ENCODE results near the gene EEF1A2.

Gene EEF1A2

GRCh38 chr20:63497138-63497945 is 1.5 kb downstream of the EEF1A2 start:
- DNase-seq (ENCODE audit: insufficient read length, low spot score) (no peak), FAIRE-seq (no peak)
- no peak for TF ChIP-seq POLR2AphosphoS5 (IDR thresholded peaks at IDR 0.05; ENCODE audit: low read depth, low read length)
- TF ChIP-seq POLR2A (IDR thresholded peaks at IDR 0.05; ENCODE audit: low read depth, low read length) = no peak
- no peak for TF ChIP-seq SPI1 (IDR thresholded peaks at IDR 0.05; ENCODE audit: low read depth, low read length)
- no peak for TF ChIP-seq POU2F2 (IDR thresholded peaks at IDR 0.05; ENCODE audit: low read depth, low read length)
- no peak for TF ChIP-seq TAF1 (IDR thresholded peaks at IDR 0.05; ENCODE audit: low read depth, low read length)

- no peak for DNase-seq (ENCODE audit: insufficient read length, low spot score)
- FAIRE-seq = no peak
- no peak for TF ChIP-seq POLR2AphosphoS5 (IDR thresholded peaks at IDR 0.05; ENCODE audit: low read depth, low read length)
Measured at GRCh38 chr20:63496596-63497120, 2.2 kb downstream of the EEF1A2 start.

DNA sequence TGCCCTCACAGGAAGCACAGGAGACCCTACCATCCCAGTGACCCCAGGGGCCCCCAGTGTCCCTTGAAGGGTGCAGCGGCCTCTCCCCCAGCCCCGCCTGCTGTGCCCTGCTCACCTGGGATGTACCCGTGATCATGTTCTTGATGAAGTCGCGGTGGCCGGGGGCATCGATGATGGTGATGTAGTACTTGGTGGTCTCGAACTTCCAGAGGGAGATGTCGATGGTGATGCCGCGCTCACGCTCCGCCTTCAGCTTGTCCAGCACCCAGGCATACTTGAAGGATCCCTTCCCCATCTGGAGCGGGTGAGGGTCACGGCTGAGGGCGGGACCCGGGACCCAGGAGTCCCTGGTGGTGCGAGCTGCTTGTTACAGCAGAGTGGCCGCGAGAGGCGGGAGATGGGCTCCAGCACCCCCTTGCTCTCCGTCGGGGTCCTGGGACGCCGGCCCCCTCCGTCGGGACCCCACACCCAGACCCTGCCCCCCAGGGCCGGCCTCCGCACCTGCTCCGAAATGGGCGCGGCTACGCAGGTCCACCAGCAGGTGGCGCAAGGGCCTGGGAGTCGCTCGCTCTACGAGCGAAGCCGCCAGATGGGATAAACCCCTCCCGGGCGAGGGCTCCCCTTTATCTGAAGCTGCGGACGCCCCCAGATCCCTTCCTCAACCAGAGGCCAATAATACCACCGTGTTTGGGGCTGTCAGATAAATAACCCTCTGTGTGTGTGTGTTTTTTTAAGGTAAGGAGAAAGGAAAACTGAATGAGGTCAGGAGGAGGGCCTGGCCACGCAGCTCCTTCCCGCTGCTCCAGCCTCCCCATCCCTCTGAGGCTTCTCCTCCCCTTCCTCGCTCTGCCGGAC is 2.9 kb downstream of the EEF1A2 start:
- TF ChIP-seq PAX5 (IDR thresholded peaks at IDR 0.05; ENCODE audit: insufficient read depth, low read length, severe bottlenecking) (no peak), TAF1 (IDR thresholded peaks at IDR 0.05; ENCODE audit: low read depth, low read length) (no peak), SPI1 (IDR thresholded peaks at IDR 0.05; ENCODE audit: low read depth, low read length) (no peak), POLR2AphosphoS5 (IDR thresholded peaks at IDR 0.05; ENCODE audit: low read depth, low read length) (no peak), POU2F2 (IDR thresholded peaks at IDR 0.05; ENCODE audit: low read depth, low read length) (no peak), POLR2A (IDR thresholded peaks at IDR 0.05; ENCODE audit: low read depth, low read length) (no peak)
- FAIRE-seq (peak; percentile 84), DNase-seq (ENCODE audit: insufficient read length, low spot score) (peak; percentile 95)

GRCh38 chr20:63495167-63495720 is 3.6 kb downstream of the EEF1A2 start:
- DNase-seq (ENCODE audit: insufficient read length, low spot score) (no peak), FAIRE-seq (no peak)
- TF ChIP-seq PAX5 (IDR thresholded peaks at IDR 0.05; ENCODE audit: insufficient read depth, low read length, severe bottlenecking) (no peak), POU2F2 (IDR thresholded peaks at IDR 0.05; ENCODE audit: low read depth, low read length) (no peak), SPI1 (IDR thresholded peaks at IDR 0.05; ENCODE audit: low read depth, low read length) (no peak), TAF1 (IDR thresholded peaks at IDR 0.05; ENCODE audit: low read depth, low read length) (no peak), POLR2AphosphoS5 (IDR thresholded peaks at IDR 0.05; ENCODE audit: low read depth, low read length) (no peak), POLR2A (IDR thresholded peaks at IDR 0.05; ENCODE audit: low read depth, low read length) (no peak)

DNA sequence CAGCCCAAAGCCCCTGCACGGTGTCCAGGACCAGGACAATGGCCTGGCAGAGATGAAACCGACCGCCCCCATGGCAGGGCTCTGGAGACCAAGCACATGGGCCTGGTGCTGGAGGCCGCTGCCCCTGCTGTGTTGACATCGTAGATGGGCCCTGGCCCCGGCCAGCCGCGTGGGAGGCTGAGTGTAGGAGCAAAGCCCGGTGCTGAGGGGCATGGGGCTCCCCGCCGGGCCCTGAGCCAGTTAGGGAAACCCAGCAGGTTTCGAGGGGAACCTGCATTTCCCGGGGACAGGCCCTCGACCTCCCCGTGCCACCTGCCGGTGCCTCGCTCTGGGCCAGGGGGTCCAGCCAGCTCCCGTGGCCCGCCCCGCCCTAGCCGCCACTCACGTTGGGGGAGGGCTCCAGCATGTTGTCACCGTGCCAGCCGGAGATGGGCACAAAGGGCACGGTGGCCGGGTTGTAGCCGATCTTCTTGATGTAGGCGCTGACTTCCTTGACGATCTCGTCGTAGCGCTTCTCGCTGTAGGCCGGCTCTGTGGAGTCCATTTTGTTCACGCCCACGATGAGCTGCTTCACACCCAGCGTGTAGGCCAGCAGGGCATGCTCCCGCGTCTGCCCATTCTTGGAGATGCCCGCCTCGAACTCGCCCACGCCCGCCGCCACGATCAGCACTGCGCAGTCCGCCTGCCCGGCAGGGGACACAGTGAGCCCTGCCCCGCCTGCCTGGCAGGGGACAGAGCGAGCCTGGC is 4.3 kb downstream of the EEF1A2 start:
- TF ChIP-seq POLR2AphosphoS5 (IDR thresholded peaks at IDR 0.05; ENCODE audit: low read depth, low read length) (no peak), PAX5 (IDR thresholded peaks at IDR 0.05; ENCODE audit: insufficient read depth, low read length, severe bottlenecking) (no peak), POU2F2 (IDR thresholded peaks at IDR 0.05; ENCODE audit: low read depth, low read length) (no peak), POLR2A (IDR thresholded peaks at IDR 0.05; ENCODE audit: low read depth, low read length) (no peak), TAF1 (IDR thresholded peaks at IDR 0.05; ENCODE audit: low read depth, low read length) (no peak), SPI1 (IDR thresholded peaks at IDR 0.05; ENCODE audit: low read depth, low read length) (no peak)
- DNase-seq (ENCODE audit: insufficient read length, low spot score) (no peak), FAIRE-seq (no peak)

DNA sequence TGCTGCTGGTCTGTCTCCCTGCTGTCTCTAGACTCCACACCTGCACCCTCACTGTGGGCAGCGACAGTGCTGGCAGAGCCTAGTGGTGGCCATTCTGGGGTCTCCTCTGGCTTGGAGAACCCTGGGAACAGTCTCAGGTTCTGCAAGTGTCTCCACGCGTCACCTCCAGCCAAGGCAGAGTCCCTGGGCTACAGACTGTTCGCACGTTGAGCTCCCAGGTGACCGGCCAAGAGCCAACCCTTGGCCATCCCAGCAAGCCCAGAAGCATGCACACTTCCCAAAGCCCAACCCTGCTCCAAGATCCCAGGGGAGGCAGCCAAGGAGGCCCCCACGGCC is 4.8 kb downstream of the EEF1A2 start:
- no peak for TF ChIP-seq POLR2AphosphoS5 (IDR thresholded peaks at IDR 0.05; ENCODE audit: low read depth, low read length)
- TF ChIP-seq SPI1 (IDR thresholded peaks at IDR 0.05; ENCODE audit: low read depth, low read length) = no peak
- no peak for TF ChIP-seq TAF1 (IDR thresholded peaks at IDR 0.05; ENCODE audit: low read depth, low read length)
- no peak for TF ChIP-seq PAX5 (IDR thresholded peaks at IDR 0.05; ENCODE audit: insufficient read depth, low read length, severe bottlenecking)
- TF ChIP-seq POLR2A (IDR thresholded peaks at IDR 0.05; ENCODE audit: low read depth, low read length) = no peak
- TF ChIP-seq POU2F2 (IDR thresholded peaks at IDR 0.05; ENCODE audit: low read depth, low read length) = no peak
- DNase-seq (ENCODE audit: insufficient read length, low spot score) = no peak
- no peak for FAIRE-seq

DNA sequence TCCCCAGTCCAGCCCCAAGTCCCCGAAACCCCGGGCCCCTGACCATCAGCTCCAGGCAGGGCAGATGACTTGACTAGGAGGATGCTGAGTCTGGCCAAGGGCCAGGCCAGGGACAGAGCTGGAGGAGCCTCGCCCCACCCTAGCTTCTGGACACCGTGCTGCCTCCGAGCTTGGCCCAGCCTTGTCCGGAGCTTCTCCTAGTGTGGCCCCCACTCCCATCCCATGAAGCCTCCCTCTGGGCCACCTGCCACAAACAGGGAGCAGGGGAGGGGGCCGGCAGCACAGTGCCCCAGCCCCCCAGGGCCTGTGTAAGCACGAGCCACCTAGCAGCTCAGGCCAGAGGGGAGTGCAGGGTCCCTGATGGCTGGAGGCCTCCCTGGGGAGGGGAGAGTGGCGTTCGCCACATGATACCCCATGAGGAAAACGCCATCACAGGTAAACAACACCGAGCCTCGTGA is 5.3 kb downstream of the EEF1A2 start:
- TF ChIP-seq SPI1 (IDR thresholded peaks at IDR 0.05; ENCODE audit: low read depth, low read length) = no peak
- TF ChIP-seq POLR2A (IDR thresholded peaks at IDR 0.05; ENCODE audit: low read depth, low read length) = no peak
- TF ChIP-seq PAX5 (IDR thresholded peaks at IDR 0.05; ENCODE audit: insufficient read depth, low read length, severe bottlenecking) = no peak
- no peak for TF ChIP-seq POLR2AphosphoS5 (IDR thresholded peaks at IDR 0.05; ENCODE audit: low read depth, low read length)
- TF ChIP-seq TAF1 (IDR thresholded peaks at IDR 0.05; ENCODE audit: low read depth, low read length) = no peak
- no peak for TF ChIP-seq POU2F2 (IDR thresholded peaks at IDR 0.05; ENCODE audit: low read depth, low read length)
- FAIRE-seq (no peak), DNase-seq (ENCODE audit: insufficient read length, low spot score) (no peak)

GRCh38 chr20:63492982-63493381 is 5.9 kb downstream of the EEF1A2 start:
- TF ChIP-seq SPI1 (IDR thresholded peaks at IDR 0.05; ENCODE audit: low read depth, low read length) = no peak

GRCh38 chr20:63492518-63492917 is 6.4 kb downstream of the EEF1A2 start:
- no peak for DNase-seq (ENCODE audit: insufficient read length, low spot score)
- FAIRE-seq = no peak
- TF ChIP-seq POU2F2 (IDR thresholded peaks at IDR 0.05; ENCODE audit: low read depth, low read length) = no peak
- no peak for TF ChIP-seq POLR2A (IDR thresholded peaks at IDR 0.05; ENCODE audit: low read depth, low read length)
- no peak for TF ChIP-seq TAF1 (IDR thresholded peaks at IDR 0.05; ENCODE audit: low read depth, low read length)
- TF ChIP-seq SPI1 (IDR thresholded peaks at IDR 0.05; ENCODE audit: low read depth, low read length) = no peak

More at GRCh38 chr20:63492982-63493381, 5.9 kb downstream of the EEF1A2 start:
- no peak for DNase-seq (ENCODE audit: insufficient read length, low spot score)
- no peak for FAIRE-seq

Measured in GM12891 (cell line).